Right atrium auricular region (tissue), 2 donors: Measurements from ENCODE around the gene SMG5. TPM values are rescaled to one million over a fixed set of nuclear protein-coding genes. Genes with fewer than 3 reads are reported as not detected.

Source experiments
- DNase-seq: peaks from one replicate; pipeline ENCODE4 v3.0.0-alpha.2; 2019; ENCODE audit warnings: low spot score
- H3K27ac ChIP-seq, 2 donors: fragments of 200-600 bp; sonication (generic); 1 replicate in 1 of 2; 2 replicates in 1 of 2; pipeline ENCODE4 v1.5.1; 2016 to 2019
- H3K27me3 ChIP-seq, 2 donors: fragments of 200-600 bp; sonication (generic); one replicate each; pipeline versions ENCODE4 v1.5.1 to v1.6.0; 2017 to 2019
- H3K36me3 ChIP-seq: fragments of 200-600 bp; sonication (generic); one replicate; pipeline ENCODE4 v1.5.1; 2016
- H3K4me1 ChIP-seq, 2 donors: fragments of 200-600 bp; sonication (generic); one replicate each; pipeline versions ENCODE4 v1.5.1 to v1.6.0; 2017 to 2019
- H3K4me3 ChIP-seq, 2 donors: fragments of 200-600 bp; sonication (generic); 1 replicate in 1 of 2; 2 replicates in 1 of 2; pipeline ENCODE4 v1.5.1; 2017 to 2019; ENCODE audit warnings: mild to moderate bottlenecking in 1 of 2, moderate library complexity in 1 of 2
- H3K9me3 ChIP-seq, 2 donors: fragments of 200-600 bp; sonication (generic); one replicate each; pipeline ENCODE4 v1.5.1; 2019
- CTCF ChIP-seq, 2 donors: fragments of 200-600 bp; sonication (generic); IDR thresholded peaks; one replicate each; pipeline ENCODE4 v1.5.1; 2019; ENCODE audit warnings: antibody characterized with exemption in 2 of 2
- total RNA-seq, 2 donors: library from RNA; depleted of rRNA; stranded (reverse); fragments of >200 nt; gene quantifications; one replicate each; pipeline ENCODE4 v1.1.0, GENCODE V29; 2016

The SMG5 gene
- total RNA-seq, 2 donors from 2014 or later, result 55.4 to 72.8 TPM

GRCh38 chr1:156253634-156254033, 29.0 kb downstream of the SMG5 start:
- Histone ChIP-seq H3K27me3 (no peaks in the 10 kb centered on the region), H3K4me3 (no peak overlapping the region), H3K9me3 (no peaks in the 10 kb centered on the region), H3K36me3 (peaks cover 86% of the 10 kb centered on the region), H3K27ac (no peak overlapping the region), H3K4me1 (peaks cover 0 to 18% of the 10 kb centered on the region in 2 donors)
- DNase-seq, result no peak
- TF ChIP-seq CTCF (IDR thresholded peaks at IDR 0.05), result no peak

GRCh38 chr1:156251527-156251926, 31.1 kb downstream of the SMG5 start:
- H3K9me3 ChIP-seq, result no peaks in the 10 kb centered on the region
- H3K36me3 ChIP-seq, result peaks cover 65% of the 10 kb centered on the region
- H3K4me3 ChIP-seq, result no peak overlapping the region
- no peaks in the 10 kb centered on the region for H3K27me3 ChIP-seq
- H3K4me1 ChIP-seq, result peaks cover 0 to 35% of the 10 kb centered on the region in 2 donors
- no peak overlapping the region for H3K27ac ChIP-seq
- TF ChIP-seq CTCF (IDR thresholded peaks at IDR 0.05), result no peak
- no peak for DNase-seq

- Histone ChIP-seq H3K9me3 (no peaks in the 10 kb centered on the region), H3K27ac (no peak overlapping the region), H3K4me1 (peaks cover 0 to 49% of the 10 kb centered on the region in 2 donors), H3K27me3 (no peaks in the 10 kb centered on the region), H3K4me3 (no peak overlapping the region), H3K36me3 (peaks cover 53% of the 10 kb centered on the region)
- DNase-seq, result no peak
- no peak for TF ChIP-seq CTCF (IDR thresholded peaks at IDR 0.05)
Measured at GRCh38 chr1:156249593-156249992, 33.0 kb downstream of the SMG5 start.

DNA sequence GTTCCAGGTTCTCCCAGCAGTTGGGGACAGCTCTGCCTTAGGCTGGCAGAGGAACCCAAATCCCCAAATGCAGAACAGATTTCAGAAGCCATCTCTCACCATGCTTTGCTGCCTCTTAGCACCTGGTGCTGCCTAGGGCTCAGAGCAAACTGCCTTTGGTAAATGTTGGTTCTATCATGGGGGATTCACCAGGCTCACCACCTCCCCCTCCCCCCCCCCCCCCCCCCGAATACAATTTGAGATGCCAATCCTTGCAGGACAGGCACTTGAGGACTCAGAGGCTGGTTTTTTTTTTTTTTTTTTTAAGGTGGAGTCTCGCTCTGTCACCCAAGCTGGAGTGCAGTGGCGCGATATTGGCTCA, 34.3 kb downstream of the SMG5 start:
- no peak for TF ChIP-seq CTCF (IDR thresholded peaks at IDR 0.05)
- Histone ChIP-seq H3K4me3 (no peak overlapping the region), H3K4me1 (peaks cover 0 to 49% of the 10 kb centered on the region in 2 donors), H3K27me3 (no peaks in the 10 kb centered on the region), H3K27ac (no peak overlapping the region), H3K36me3 (peaks cover 42% of the 10 kb centered on the region), H3K9me3 (no peaks in the 10 kb centered on the region)
- DNase-seq, result no peak

GRCh38 chr1:156247460-156248322, 34.9 kb downstream of the SMG5 start, which contains the start of gene PAQR6:
PAQR6 (minus strand) TSS chr1:156248056; CDS start chr1:156246731, 1,325 bp downstream.
- H3K4me1 ChIP-seq, result peaks cover 0 to 49% of the 10 kb centered on the region in 2 donors
- no peaks in the 10 kb centered on the region for H3K27me3 ChIP-seq
- H3K9me3 ChIP-seq, result no peaks in the 10 kb centered on the region
- no peak within 1 kb of the TSS for H3K4me3 ChIP-seq
- no peak for TF ChIP-seq CTCF (IDR thresholded peaks at IDR 0.05)
- H3K27ac ChIP-seq, result no peak within 1 kb of the TSS
- peaks cover 36% of the 10 kb centered on the region for H3K36me3 ChIP-seq
- no peak for DNase-seq
